NOMO-1 treated with dmso at 0.1 percent for 144 hours (cell line): ENCODE data around the gene PCGF3.

Experiments
- DNase-seq: peaks from one replicate; lab custom pipeline; 2025; ENCODE audit not compliant: unreplicated experiment; lab: John Stamatoyannopoulos, UW

The PCGF3 gene, protein sequence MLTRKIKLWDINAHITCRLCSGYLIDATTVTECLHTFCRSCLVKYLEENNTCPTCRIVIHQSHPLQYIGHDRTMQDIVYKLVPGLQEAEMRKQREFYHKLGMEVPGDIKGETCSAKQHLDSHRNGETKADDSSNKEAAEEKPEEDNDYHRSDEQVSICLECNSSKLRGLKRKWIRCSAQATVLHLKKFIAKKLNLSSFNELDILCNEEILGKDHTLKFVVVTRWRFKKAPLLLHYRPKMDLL

DNA sequence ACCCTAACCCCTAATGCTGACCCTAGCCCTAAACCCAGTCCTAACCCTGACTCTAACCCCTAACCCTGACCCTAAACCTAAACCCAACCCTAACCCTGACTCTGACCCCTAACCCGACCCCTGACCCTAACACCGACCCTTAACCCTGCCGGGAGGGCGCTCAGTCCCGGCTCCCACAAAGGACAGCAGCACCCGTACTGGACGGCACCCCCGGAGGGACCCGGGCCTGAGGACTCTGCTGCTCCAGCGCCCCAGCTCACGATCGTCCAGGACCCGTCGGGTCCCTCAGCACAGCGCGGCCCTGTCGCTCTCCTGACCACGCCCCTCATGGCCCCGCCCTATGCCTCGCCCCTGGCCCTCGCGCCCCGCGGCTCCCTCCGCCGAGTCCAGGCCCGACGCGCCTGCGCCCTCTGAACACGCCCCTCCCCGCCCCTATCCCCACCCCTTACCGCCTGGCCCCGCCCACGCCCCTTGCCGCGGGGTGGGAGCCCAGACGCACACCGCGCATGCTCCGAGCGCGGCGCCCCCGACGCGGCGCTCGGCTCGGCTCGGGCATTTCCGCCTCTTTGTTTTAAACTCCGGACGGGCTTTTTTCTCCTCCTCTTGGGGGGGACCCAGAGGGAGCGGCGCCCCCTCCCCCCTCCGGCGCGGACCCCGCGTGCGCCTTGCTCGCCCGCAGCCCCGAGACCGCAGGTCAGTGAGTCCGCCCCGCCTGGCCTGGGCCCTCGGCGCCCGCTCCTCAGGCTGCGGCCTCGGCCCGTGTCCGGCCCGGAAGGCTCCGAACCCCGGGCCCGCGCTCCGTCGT, at the start of gene PCGF3:
Gene PCGF3, plus strand, starts transcription at position 555 of the 805 bp plus-strand sequence. CDS start 27,849 bp downstream, outside the sequence.
- DNase-seq: peak; percentile 88

DNA sequence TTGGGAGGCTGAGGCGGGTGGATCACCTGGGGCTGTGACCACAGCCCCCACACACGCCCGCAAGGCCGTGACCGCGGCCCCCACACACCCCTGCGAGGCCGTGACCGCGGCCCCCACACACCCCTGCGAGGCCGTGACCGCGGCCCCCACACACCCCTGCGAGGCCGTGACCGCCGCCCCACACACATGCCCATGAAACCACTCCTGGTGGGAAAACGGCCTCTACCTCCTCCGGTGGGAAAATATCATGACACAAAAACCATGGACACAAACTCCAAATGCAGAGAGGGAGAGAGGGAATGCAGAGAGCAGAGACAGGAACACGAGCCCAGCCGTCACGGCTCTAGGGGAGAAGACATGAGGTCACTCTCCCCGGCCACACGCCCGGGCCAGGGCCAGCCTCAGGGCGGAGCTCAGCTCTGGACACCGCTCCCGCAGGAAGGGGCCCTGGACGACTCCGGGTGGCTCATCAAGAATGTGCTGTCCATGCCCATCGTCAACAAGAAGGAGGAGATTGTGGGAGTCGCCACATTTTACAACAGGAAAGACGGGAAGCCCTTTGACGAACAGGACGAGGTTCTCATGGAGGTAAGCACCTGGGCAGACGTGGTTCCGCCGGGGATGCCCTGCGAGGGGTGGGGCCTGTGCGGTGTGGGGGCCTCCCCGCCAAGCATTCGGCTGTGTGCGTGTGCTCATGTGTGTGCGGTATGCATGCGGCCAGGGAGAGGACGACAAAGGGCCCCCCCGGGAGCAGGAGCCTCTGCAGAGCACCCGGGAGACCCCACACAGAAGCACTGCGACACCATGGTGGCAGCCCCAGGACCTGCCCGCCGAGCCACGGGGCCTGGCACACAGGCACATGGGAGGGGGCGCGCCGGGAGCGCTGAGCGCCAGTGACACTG, 48.9 kb upstream of the PCGF3 start:
- no peak for DNase-seq

DNA sequence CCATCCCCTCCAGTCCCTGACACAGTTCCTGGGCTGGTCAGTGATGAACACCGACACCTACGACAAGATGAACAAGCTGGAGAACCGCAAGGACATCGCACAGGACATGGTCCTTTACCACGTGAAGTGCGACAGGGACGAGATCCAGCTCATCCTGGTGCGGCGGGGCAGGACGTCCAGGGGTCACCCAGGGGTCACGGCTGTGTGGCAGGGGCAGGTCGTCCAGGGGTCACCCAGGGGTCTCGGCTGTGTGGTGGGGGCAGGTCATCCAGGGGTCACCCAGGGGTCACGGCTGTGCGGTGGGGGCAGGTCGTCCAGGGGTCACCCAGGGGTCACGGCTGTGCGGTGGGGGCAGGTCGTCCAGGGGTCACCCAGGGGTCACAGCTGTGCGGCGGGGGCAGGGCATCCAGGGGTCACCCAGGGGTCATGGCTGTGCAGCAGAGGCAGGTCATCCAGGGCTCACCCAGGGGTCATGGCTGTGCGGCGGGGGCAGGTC, 48.2 kb upstream of the PCGF3 start:
- no peak for DNase-seq

DNA sequence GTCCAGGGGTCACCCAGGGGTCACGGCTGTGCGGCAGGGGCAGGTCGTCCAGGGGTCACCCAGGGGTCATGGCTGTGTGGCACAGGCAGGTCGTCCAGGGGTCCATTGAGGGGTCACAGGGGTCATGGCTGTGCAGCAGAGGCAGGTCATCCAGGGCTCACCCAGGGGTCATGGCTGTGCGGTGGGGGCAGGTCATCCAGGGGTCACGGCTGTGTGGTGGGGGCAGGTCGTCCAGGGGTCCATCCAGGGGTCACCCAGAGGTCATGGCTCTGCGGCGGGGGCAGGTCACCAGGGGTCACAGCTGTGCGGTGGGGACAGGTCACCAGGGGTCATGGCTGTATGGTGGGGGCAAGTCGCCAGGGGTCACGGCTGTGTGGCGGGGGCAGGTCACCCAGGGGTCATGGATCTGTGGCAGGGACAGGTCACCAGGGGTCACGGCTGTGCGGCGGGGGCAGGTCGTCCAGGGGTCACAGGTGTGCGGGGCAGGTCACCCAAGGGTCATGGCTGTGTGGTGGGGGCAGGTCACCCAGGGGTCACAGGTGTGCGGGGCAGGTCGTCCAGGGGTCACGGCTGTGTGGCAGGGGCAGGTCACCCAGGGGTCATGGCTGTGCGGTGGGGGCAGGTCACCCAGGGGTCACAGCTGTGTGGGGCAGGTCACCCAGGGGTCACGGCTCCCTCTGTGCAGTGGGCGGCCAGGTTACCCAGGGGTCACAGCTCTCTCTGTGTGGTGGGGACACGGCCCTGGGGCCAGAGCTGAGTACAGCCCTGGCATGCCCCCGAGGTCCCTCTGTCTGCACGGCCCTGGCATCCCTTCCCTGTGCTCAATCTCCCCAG, 47.6 kb upstream of the PCGF3 start:
- DNase-seq: no peak

DNA sequence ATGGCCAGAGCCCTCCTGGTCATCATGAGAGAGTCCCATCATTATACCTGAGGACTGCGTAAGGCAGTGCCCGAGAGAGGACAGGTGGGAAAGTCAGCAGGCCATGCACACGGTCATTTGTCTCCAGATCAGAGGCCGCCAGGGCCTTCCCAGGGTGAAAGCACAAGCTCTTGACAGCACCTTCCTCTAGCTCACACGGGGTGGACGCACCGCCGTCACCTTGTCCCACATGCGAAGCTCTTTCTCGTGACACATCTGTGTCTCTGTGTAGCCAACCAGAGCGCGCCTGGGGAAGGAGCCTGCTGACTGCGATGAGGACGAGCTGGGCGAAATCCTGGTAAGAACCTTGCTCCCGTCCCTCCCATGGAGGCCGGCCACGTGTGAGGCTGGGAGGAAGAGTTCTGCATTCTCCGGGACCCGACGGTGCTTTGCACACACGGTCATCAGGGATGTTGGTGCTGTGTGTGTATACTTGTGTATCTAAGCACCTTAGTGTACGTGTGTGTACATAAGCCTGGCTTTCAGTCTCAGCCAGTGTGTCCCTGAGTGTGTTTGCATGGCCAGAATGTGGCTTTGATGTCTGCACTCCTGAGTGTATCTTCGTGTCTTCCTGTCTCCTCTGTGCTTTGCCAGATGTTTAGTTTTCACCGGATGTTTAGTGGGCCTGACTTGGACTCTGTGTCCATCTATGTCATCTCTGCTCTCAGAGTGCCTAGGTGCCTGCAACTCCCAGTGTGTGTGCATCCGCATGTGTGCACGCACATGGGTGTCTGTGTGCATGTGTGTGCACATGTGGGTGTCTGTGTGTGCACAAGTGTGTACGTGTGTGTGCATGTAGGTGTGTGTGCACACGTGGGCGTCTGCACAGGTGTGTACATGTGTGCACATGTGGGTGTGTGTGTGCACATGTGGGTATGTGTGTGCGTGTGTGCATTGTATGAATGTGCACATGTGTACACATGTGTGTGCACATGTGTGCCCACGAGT, 46.7 kb upstream of the PCGF3 start:
- no peak for DNase-seq

DNA sequence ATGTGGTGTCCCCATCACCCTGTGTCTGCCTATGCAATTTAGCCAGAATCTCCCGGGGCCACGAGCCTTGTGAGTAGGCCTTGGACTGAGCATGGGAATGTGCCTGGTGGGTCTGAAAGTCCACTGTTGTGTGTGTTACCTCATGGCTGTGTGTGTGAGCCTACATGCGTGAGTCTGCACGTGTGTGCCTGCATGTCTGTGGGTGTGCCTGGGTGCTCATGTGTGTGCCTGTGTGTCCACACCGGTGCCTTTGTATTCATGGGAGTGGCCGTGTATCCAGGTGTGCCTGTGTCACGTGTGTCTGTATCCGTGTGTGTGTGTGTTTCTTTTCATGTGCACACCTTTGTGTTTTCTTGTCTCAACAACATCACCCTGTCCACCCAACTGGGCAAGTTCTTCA, 45.8 kb upstream of the PCGF3 start:
- DNase-seq: no peak

DNA sequence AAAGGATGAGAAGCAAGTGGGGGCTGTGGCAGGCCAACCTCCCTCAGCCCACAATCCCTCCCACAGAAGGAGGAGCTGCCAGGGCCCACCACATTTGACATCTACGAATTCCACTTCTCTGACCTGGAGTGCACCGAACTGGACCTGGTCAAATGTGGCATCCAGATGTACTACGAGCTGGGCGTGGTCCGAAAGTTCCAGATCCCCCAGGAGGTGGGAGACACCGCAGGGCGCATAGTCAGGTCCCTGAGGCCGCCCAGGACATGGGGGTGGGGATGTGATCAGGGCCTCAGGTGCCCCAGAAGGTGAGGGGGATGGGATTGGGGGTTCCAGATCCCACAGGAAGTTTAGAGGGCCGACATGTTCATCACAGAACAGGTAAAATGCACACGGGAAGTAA, 45.2 kb upstream of the PCGF3 start:
- DNase-seq: no peak

DNA sequence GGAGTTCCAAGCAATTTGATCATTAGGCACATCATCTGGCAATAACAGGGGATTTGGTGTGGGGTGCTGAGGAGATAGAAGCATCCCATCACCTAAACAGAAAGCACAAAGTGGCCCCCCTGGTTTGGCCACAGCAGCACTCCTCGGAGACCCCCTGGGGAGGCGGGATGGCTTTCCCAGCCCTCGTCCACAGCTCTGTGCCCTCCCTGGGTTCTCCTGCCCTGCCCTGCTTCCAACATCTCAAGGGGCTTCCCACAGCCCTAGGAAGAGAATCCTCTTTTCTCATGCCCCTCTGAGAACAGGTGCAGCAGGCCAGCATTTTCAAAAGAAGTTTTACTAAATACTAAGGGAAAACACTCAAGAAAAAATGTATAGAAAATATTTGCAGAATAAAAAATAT, 44.4 kb upstream of the PCGF3 start:
- DNase-seq: no peak

DNA sequence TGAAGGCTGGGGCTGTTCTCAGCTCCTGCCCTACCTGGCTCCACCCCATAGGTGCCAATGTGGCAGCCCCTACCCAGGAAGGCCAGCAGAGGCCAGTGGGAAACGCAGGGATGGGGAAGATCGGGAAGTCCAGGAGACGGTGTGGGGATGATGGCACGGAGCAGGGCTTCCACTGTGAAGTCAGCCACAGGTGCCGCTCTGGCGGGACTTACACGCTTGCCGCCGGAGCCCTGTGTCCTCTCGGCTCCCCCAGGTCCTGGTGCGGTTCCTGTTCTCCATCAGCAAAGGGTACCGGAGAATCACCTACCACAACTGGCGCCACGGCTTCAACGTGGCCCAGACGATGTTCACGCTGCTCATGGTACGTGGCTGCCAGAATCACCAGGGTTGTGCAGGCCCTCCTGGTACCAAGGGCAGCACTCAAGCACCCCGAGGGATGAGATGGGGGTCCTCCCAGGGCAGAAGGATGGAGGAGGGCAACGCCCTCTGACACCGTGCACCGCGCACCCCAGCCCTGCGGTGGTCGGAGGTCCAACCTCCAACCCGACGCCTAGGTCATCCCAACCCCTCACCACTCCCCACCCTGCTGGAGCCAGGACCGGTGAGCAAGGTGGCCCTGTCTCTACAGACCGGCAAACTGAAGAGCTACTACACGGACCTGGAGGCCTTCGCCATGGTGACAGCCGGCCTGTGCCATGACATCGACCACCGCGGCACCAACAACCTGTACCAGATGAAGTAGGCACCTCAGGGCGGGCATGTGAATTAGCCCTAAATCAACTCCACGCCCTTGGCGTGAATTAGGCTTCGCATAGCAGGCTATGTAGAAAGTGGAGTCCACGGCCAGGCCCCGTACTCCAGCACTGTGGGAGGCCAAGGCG, 43.5 kb upstream of the PCGF3 start:
- DNase-seq: no peak

DNA sequence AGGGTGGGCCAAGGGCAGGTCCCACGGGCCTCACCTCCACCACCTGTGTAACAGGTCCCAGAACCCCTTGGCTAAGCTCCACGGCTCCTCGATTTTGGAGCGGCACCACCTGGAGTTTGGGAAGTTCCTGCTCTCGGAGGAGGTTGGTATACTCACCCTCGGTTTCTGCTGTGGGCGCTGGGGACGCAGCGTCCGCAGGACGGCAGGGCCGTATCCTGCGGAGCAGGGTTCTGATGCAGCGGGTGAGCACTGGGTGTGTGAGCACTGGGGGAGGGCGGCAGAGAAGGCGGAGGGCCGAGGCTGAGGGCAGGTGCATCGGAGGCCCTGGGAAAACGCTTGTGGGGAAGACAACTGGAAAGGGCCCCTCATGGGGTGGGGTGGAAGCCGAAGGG, 42.6 kb upstream of the PCGF3 start:
- no peak for DNase-seq

DNA sequence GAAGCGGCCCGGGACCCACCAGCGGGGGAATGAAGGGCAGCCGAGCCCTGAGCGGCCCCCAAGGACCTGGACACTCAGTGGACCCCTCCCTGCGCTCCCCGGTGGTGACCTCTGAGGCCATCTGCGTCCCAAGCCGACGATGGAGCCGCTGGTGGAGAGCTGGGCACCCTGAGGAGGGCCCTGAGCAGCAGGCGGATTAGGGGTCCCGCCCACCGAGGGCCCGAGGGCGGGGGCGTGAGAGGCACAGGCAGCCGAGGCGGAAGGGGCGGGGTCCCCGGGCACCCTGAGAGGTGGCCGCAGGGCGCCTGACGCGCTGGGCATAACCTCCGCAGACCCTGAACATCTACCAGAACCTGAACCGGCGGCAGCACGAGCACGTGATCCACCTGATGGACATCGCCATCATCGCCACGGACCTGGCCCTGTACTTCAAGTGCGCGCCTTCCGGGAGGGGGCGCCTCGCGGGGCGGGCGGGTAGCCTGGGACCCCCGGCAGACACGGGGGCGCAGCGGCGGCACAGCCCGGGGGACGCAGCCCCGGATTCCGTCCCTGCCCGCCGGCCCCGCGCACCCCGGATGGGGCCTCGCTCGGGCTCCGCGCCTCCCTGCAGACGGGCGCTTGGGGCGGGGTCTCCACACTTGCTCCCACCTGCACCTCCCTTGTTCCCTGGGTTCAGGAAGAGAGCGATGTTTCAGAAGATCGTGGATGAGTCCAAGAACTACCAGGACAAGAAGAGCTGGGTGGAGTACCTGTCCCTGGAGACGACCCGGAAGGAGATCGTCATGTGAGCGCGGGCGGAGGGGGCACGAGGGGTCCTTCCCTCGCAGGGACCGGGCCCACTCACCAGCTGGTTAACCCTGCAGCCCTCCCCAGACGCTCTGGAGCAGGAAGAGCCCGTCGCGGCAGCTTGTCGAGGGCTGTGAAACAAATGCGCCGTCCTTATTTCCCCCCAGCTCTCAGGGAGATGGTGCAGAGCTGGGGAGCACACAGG, 41.9 kb upstream of the PCGF3 start:
- DNase-seq: no peak

DNA sequence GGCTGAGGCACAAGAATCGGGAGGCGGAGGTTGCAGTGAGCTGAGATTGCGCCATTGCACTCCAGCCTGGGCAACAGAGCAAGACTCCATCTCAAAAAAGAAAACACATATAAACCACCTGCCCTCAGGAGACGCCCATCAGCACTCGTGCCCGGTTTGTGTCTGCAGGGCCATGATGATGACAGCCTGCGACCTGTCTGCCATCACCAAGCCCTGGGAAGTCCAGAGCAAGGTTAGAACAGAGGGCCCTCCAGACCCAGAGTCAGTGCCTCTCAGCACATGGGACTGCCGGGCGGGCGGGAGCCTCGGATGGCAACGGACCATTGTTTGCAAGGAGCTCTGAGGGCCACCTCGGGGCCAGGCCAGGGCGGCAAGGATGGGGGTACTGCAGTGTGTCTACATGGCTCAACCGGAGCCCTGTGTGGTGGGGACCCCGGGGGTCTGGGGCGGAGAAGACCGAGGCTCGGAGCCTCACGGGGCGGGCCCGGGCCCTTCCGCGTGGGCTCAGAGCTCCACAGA, 40.9 kb upstream of the PCGF3 start:
- no peak for DNase-seq

DNA sequence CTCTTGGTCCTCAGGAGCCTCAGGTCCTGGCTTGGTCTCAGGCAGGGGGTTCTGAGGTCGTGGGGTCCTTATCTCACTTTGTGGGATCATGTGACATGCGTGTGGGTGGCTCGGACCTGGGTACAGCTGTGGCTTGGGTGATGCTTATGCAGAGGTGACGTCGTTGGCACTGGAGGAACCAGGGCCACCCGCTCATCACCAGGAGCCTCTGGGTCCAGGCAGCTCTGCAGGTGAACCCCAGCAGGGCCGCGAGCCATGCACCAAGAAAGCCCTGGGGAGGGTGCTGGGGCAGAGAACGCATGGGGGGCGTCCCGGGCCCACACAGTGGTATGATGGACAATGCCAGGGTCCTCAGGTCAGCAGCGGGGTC, 40.3 kb upstream of the PCGF3 start:
- no peak for DNase-seq

DNA sequence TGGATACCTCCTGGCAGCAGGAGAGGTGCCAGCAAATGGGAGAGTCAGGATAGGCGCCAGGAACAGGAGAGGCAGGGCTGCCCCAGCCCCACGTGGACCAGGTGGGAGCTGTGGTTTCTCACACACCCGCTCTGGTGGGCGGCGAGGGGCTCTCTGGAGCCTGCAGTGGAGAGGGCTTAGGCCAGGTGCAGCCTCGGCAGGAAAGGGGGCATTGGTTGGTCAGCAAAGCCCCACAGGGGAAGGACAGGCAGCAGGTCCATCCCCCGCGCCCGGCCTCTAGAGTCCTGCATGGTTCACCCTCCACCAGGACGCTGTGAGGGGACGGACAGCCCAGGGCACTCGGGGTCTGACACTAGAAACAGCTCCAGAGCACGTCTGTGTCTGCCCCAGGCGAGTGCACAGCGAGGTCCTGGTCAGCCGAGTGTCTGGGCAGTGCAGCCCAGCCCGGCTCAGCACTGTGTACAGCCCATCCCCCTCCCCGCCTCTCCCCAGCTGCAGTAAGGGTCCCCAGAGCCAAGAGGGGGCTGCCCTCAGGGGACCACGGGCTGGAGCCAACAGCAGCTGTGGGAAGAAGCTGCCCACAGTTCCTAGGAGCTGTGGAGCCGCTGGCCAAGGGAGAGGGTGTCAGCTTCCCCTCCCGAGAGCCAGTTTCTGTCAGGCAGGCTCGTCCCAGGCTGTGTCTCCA, 39.7 kb upstream of the PCGF3 start:
- DNase-seq: no peak

DNA sequence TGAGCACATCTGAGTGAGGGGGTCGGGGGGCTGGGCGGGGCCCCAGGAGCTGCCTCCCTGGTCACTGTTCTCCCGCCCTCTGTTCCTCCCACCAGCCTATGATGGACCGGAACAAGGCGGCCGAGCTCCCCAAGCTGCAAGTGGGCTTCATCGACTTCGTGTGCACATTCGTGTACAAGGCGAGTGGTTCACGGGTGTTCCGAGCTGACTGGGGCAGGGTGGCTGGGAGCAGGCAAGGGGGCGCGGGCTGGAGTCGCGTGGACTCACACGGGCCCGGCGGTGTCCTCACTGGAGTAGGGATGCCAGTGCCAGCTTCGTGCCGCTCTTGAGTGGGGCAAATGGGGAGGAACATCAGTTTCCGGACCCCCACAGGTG, 39.2 kb upstream of the PCGF3 start:
- DNase-seq: no peak

DNA sequence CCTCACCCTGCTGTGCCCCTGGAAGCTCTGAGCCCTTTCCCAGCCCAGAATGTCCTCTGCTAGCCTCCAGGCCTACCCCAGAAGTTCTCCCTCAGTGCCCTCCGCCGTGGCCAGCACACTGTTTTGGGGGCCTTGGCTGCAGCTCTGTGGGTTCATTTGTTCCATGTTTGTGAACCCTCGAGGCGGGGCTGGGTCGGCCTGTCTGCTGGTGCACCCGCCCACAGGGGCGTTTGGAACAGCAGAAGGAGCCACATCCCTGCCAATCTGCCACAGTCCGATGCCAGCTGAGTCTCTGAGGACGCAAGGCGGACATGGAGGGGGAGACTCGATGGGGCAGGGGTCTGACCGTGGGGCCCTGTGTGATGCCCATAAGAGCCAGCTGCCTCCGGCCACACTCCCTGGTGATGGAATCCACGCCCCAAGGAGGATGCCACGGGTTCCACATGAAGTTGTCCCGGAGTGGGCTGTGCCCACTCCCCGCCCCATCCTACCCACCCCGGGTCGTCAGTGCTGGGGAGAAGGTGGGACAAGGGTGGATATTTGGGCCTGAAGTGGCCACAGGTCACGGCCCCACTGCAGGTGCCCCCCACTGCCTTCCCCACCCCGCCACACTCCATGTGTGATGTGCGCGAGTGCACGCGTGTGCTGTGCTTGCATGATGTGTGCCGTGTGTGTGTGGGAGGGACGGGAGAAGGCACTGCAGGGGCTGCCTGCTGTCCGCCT, 38.6 kb upstream of the PCGF3 start:
- no peak for DNase-seq
